OCI-LY1 (cell line): ENCODE results near the gene TNS1.

Experiments
- H2AFZ ChIP-seq: fragments of 200-600 bp; sonication (generic), shearing (Covaris generic); 2 replicates; pipeline ENCODE4 v1.6.0; 2014; ENCODE audit warnings: antibody characterized with exemption, mild to moderate bottlenecking, low read length
- H3F3A ChIP-seq: fragments of 200-600 bp; sonication (generic), shearing (Covaris generic); 2 replicates; pipeline ENCODE4 v1.6.0; 2014; ENCODE audit warnings: mild to moderate bottlenecking, antibody characterized with exemption, low read length, moderate library complexity; ENCODE audit not compliant: insufficient read depth
- H3K27ac ChIP-seq: fragments of 200-600 bp; sonication (generic); 2 replicates; pipeline ENCODE4 v1.5.1; 2014; ENCODE audit warnings: low read length, mixed run types, mild to moderate bottlenecking, low read depth; ENCODE audit not compliant: poor library complexity, severe bottlenecking
- H3K27me3 ChIP-seq: fragments of 200-600 bp; sonication (generic); 2 replicates; pipeline ENCODE4 v1.6.0; 2014; ENCODE audit warnings: antibody characterized with exemption, mild to moderate bottlenecking, low read length, moderate library complexity; ENCODE audit not compliant: insufficient read depth
- H3K36me3 ChIP-seq: fragments of 200-600 bp; sonication (generic); 2 replicates; pipeline ENCODE4 v1.6.1; 2014; ENCODE audit warnings: mild to moderate bottlenecking, antibody characterized with exemption, low read length, moderate library complexity, mixed read lengths; ENCODE audit not compliant: insufficient read depth
- H3K4me1 ChIP-seq: fragments of 200-600 bp; sonication (generic); 2 replicates; pipeline ENCODE4 v1.5.1; 2014; ENCODE audit warnings: mild to moderate bottlenecking, low read length, moderate library complexity; ENCODE audit not compliant: insufficient read depth, severe bottlenecking
- H3K4me2 ChIP-seq: fragments of 200-600 bp; sonication (generic), shearing (Covaris generic); 2 replicates; pipeline ENCODE4 v1.6.1; 2014; ENCODE audit warnings: low read length
- H3K4me3 ChIP-seq: fragments of 200-600 bp; sonication (generic); 2 replicates; pipeline ENCODE4 v1.5.1; 2014; ENCODE audit warnings: low read length, low read depth, mild to moderate bottlenecking, mixed read lengths; ENCODE audit not compliant: poor library complexity, severe bottlenecking
- H3K79me2 ChIP-seq: fragments of 200-600 bp; shearing (Covaris generic); 2 replicates; pipeline ENCODE4 v1.6.1; 2016; ENCODE audit warnings: mixed run types, low read length, mixed read lengths; ENCODE audit not compliant: insufficient read depth
- H3K9ac ChIP-seq: fragments of 200-600 bp; sonication (generic), shearing (Covaris generic); 2 replicates; pipeline ENCODE4 v1.6.1; 2014; ENCODE audit warnings: mild to moderate bottlenecking, low read length, mixed read lengths
- H3K9me2 ChIP-seq: fragments of 200-600 bp; sonication (generic), shearing (Covaris generic); 2 replicates; pipeline ENCODE4 v1.6.1; 2014; ENCODE audit warnings: low read depth, mild to moderate bottlenecking, low read length, mixed read lengths
- H3K9me3 ChIP-seq: fragments of 200-600 bp; shearing (Covaris generic); 2 replicates; pipeline ENCODE4 v1.6.1; 2014; ENCODE audit warnings: low read length, mixed read lengths
- H4K20me1 ChIP-seq: fragments of 200-600 bp; sonication (generic), shearing (Covaris generic); 2 replicates; pipeline ENCODE4 v1.6.0; 2016; ENCODE audit warnings: mild to moderate bottlenecking, low read length; ENCODE audit not compliant: insufficient read depth
- EZH2 ChIP-seq: fragments of 200-600 bp; sonication (generic), shearing (Covaris generic); IDR thresholded peaks from 2 replicates; pipeline ENCODE4 v1.8.0; 2017; ENCODE audit warnings: borderline replicate concordance, mixed run types, mild to moderate bottlenecking, antibody characterized with exemption, low read length, moderate library complexity, mixed read lengths
- TF ChIP-seq, protein P1 (sequence below): fragments of 200-600 bp; sonication (generic), shearing (Covaris generic); IDR thresholded peaks from 2 replicates; pipeline ENCODE4 v1.5.1; 2017; ENCODE audit warnings: mild to moderate bottlenecking, antibody characterized with exemption, low read length, moderate library complexity, mixed read lengths

TNS1 gene

DNA sequence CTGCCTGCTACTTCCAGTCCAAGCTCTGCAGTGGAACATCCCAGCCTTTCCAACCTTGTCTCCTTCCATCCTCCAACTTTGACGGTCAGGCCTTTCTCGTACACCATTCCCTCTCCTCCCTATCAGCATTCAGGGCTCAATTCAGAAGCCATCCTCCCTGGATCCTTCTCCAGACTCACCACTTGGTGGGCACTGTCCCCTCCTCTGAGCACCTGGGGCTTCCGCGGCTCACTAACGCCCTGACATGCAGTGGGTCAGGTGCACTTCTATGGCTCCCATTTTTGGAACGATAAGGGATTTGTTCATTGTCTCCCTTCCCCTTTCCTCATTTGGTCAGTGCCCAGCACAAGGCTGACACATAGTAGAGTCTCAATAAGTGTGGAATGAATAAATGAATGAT lies 56.7 kb downstream of the TNS1 start:
- H3K36me3 ChIP-seq, result no peaks in the 10 kb centered on the region
- no peak overlapping the region for H3K9ac ChIP-seq
- 0 out of 2 replicates have a peak, but pooled peaks cover 5% of the 10 kb centered on the region for H3K27me3 ChIP-seq
- no peaks in the 10 kb centered on the region for H3K9me3 ChIP-seq
- no peak overlapping the region for H3K27ac ChIP-seq
- no peak overlapping the region for H3K4me3 ChIP-seq
- no peak for TF ChIP-seq EZH2
- TF ChIP-seq, protein P1, sequence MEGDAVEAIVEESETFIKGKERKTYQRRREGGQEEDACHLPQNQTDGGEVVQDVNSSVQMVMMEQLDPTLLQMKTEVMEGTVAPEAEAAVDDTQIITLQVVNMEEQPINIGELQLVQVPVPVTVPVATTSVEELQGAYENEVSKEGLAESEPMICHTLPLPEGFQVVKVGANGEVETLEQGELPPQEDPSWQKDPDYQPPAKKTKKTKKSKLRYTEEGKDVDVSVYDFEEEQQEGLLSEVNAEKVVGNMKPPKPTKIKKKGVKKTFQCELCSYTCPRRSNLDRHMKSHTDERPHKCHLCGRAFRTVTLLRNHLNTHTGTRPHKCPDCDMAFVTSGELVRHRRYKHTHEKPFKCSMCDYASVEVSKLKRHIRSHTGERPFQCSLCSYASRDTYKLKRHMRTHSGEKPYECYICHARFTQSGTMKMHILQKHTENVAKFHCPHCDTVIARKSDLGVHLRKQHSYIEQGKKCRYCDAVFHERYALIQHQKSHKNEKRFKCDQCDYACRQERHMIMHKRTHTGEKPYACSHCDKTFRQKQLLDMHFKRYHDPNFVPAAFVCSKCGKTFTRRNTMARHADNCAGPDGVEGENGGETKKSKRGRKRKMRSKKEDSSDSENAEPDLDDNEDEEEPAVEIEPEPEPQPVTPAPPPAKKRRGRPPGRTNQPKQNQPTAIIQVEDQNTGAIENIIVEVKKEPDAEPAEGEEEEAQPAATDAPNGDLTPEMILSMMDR, result no peak
- no peak overlapping the region for H3K4me2 ChIP-seq
- no peaks in the 10 kb centered on the region for H3K4me1 ChIP-seq
- H4K20me1 ChIP-seq, result no peaks in the 10 kb centered on the region
- no peak overlapping the region for H2AFZ ChIP-seq
- no peaks in the 10 kb centered on the region for H3F3A ChIP-seq
- H3K79me2 ChIP-seq, result no peaks in the 10 kb centered on the region
- H3K9me2 ChIP-seq, result no peaks in the 10 kb centered on the region

DNA sequence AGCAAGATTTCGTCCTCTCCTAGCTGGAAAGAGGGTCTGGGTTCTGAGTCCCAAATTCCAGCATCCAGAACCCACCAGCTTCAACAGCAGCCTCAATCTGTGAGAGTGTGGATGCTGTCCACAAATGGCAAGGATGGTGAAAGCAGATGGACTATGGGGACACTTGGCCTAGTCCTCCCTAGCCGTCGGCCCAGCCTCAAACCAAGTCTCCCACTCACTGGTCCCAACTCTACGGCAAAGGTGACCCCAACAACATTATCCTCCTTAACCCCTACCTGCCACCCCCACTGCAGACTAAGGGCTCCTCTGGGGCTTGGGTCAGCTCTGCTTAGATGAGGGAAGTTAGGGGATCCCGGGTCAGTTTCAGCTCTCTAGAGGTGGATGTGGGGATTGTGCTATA lies 57.3 kb downstream of the TNS1 start:
- H3K9me3 ChIP-seq, result no peaks in the 10 kb centered on the region
- no peak overlapping the region for H3K4me3 ChIP-seq
- H3K36me3 ChIP-seq, result no peaks in the 10 kb centered on the region
- H2AFZ ChIP-seq, result no peak overlapping the region
- H3F3A ChIP-seq, result no peaks in the 10 kb centered on the region
- H3K4me1 ChIP-seq, result no peaks in the 10 kb centered on the region
- H3K9me2 ChIP-seq, result no peaks in the 10 kb centered on the region
- no peaks in the 10 kb centered on the region for H3K79me2 ChIP-seq
- H4K20me1 ChIP-seq, result no peaks in the 10 kb centered on the region
- no peak overlapping the region for H3K4me2 ChIP-seq
- H3K9ac ChIP-seq, result no peak overlapping the region
- H3K27ac ChIP-seq, result no peak overlapping the region
- TF ChIP-seq EZH2, result no peak
- TF ChIP-seq, protein P1, result no peak
- H3K27me3 ChIP-seq, result no peaks in the 10 kb centered on the region

DNA sequence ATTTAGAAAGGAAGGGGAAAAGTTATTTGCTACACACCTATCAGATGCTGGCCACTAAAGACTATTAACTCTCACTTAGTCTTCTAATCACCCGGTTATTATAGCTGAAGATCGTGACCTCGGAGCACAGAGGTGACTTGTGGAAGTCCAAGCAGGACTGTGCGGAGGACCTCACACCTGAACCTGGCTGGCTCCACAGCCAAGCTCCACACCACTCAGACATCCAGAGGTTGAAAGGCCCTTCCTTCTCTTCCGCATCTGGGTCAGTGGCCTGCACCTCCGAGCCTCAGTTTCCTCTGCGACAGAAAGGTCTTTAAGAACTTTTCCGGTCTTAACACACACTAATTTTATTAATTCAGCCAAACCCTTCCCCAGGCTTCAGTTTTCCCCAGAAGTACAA lies 57.9 kb downstream of the TNS1 start:
- no peak for TF ChIP-seq EZH2
- TF ChIP-seq, protein P1, result no peak
- no peaks in the 10 kb centered on the region for H3K27me3 ChIP-seq
- no peak overlapping the region for H3K4me2 ChIP-seq
- H3K9me3 ChIP-seq, result no peaks in the 10 kb centered on the region
- no peaks in the 10 kb centered on the region for H3K9me2 ChIP-seq
- H3K4me1 ChIP-seq, result no peaks in the 10 kb centered on the region
- no peak overlapping the region for H3K9ac ChIP-seq
- no peak overlapping the region for H3K27ac ChIP-seq
- H3F3A ChIP-seq, result no peaks in the 10 kb centered on the region
- H3K36me3 ChIP-seq, result no peaks in the 10 kb centered on the region
- H2AFZ ChIP-seq, result no peak overlapping the region
- no peaks in the 10 kb centered on the region for H4K20me1 ChIP-seq
- no peak overlapping the region for H3K4me3 ChIP-seq
- H3K79me2 ChIP-seq, result no peaks in the 10 kb centered on the region
